ENCODE results near the gene GABRQ.

DNA sequence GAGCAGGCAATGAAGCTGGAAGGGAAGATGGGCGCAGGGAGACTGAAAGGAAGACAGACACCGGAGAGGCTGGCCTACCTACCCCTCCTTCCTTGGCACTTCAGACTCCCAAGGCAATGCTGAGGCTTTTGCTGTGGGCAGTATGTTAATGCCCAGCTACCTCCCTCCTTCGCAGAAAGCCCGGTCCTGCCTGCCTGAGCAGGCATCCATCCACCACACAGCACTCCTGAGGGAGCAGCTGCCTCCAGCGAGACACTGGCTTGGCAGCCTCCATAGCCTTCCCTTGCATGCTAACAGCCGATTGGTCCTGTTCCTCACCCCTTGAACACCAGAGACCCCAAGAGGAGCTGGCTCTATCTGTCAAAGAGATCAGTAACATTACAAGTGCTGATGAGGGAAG lies 14.4 kb downstream of the GABRQ start:
- TF ChIP-seq, protein P1, sequence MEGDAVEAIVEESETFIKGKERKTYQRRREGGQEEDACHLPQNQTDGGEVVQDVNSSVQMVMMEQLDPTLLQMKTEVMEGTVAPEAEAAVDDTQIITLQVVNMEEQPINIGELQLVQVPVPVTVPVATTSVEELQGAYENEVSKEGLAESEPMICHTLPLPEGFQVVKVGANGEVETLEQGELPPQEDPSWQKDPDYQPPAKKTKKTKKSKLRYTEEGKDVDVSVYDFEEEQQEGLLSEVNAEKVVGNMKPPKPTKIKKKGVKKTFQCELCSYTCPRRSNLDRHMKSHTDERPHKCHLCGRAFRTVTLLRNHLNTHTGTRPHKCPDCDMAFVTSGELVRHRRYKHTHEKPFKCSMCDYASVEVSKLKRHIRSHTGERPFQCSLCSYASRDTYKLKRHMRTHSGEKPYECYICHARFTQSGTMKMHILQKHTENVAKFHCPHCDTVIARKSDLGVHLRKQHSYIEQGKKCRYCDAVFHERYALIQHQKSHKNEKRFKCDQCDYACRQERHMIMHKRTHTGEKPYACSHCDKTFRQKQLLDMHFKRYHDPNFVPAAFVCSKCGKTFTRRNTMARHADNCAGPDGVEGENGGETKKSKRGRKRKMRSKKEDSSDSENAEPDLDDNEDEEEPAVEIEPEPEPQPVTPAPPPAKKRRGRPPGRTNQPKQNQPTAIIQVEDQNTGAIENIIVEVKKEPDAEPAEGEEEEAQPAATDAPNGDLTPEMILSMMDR (IDR thresholded peaks at IDR 0.05): no peak
- TF ChIP-seq ZFX (IDR thresholded peaks at IDR 0.05; ENCODE audit: borderline replicate concordance): no peak
